Umbilical cord (tissue), 2 donors: Measurements from ENCODE around the gene SLC4A2. TPM values are rescaled to one million over a fixed set of nuclear protein-coding genes. Genes with fewer than 3 reads are reported as not detected.

Experiments
- DNase-seq: peaks from one replicate; pipeline ENCODE4 v3.0.0-alpha.2; 2015; ENCODE audit warnings: low spot score
- total RNA-seq: library from RNA; depleted of rRNA; stranded (reverse); fragments of >200 nt; gene quantifications from one replicate; pipeline ENCODE4 v1.2.3, GENCODE V29; 2014; ENCODE audit warnings: low replicate concordance; ENCODE audit not compliant: insufficient read depth

Gene SLC4A2
- total RNA-seq, 1 donor from 2014 or later, result 52.0 TPM

DNA sequence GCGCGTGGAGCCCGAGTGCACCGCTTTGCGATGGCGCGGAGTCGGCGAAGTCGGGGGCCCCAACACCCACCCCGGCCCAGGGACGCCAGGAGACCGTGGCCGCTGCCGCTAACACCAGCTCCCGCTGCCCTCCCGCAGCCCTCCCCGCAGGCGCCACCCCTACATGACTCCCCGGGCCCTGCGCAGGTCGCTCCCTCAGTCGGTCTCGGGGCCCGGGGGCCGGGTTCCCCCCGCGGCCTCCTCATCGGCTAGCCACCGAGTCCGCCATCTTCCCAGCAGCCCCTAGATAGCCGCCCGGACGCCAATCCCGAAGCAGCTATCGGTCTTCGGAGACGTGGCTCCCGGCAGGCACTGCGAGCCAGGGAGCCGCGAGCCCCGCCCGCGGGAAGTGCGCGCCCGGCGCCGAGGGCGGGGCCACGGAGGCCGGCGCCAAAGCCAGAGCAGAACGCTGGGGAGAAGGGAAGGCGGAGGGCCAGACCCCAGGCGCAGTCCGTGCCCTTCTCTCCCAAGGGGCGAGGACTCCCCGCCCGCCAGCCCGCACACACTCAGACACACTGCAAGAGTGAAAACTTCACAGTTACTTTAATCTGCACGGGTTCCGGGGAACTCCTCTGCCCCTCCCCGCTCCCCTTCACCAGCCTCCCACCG is 21.3 kb downstream of the SLC4A2 start, which contains the start of gene FASTK:
FASTK (minus strand) TSS at position 288 of the 648 bp plus-strand sequence; CDS start at position 245, 43 bp downstream.
- peak; percentile 96 for DNase-seq

GRCh38 chr7:151081170-151082101 is 22.0 kb downstream of the SLC4A2 start:
- DNase-seq, result peak; percentile 56

- DNase-seq, result no peak
Observed at GRCh38 chr7:151082141-151083070, 23.0 kb downstream of the SLC4A2 start.

DNA sequence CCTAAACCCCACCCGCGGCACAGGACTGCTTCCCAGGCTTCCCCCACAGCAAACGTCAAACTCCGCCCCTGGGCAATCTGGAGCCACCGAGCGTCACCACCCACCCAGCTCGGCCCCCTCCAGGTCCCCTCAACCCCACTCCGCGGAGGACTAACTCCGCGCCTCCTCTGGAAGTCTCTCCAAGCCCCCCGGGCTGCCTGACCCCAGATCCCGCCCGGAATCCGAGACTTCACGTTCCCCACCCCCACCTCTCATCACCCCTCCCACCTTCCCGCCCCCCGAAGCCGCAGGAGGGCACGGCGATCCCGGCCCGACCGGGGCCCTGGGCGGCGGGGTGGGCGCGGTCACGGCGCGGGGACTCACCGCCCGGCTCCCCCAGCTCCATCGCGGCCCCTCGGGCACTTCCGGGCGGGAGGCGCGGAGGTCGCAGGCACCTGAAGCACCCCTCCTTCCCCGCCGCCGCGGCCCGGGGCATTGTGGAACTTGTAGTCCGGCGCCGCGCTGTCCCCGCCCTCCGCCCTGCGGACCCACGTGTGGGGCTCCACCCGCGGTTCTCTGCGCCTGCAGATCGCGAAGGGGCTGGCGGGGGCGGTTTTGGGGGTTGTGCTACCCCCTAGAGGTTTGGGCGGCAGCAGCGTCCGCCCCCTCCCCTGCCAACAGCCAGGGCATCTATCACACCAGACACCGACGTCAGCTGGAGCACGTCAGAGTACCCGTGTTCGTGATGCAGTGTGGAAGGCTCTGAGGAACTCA is 23.9 kb downstream of the SLC4A2 start, which contains the start of gene TMUB1:
TMUB1 (minus strand) TSS at position 423 of the 753 bp plus-strand sequence. CDS start 930 bp downstream, outside the sequence.
- peak; percentile 78 for DNase-seq

DNA sequence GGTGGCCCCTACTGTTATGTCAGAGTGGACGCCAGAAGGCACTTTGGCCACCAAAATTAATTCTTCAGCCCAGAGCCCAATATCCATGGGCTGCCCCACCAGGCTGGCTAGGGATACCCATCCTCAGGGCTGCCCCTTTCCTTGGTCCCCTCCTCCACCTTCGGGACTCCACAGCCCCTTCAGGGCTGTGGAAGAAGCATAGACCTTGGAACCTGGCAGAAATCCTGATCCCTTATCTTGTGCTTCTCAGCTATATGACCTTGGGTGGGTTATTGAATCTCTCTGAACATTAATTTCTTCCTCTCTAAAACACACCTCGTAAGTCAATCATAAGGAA is 24.4 kb downstream of the SLC4A2 start:
- no peak for DNase-seq

GRCh38 chr7:151085329-151085690 is 25.9 kb downstream of the SLC4A2 start:
- DNase-seq, result no peak

GRCh38 chr7:151085691-151086620 is 26.6 kb downstream of the SLC4A2 start, which contains the start of gene AGAP3:
AGAP3 (plus strand) TSS chr7:151086475; CDS start chr7:151086742, 267 bp downstream.
- DNase-seq, result peak; percentile 91

- DNase-seq, result peak; percentile 40
Observed at GRCh38 chr7:151086802-151087244, 27.4 kb downstream of the SLC4A2 start.

- DNase-seq, result peak; percentile 51
Observed at GRCh38 chr7:151087245-151088018, 28.0 kb downstream of the SLC4A2 start.

- no peak for DNase-seq
Observed at GRCh38 chr7:151088019-151088855, 28.8 kb downstream of the SLC4A2 start.

GRCh38 chr7:151088856-151089699 is 29.7 kb downstream of the SLC4A2 start:
- peak; percentile 91 for DNase-seq

GRCh38 chr7:151089893-151090730 is 30.7 kb downstream of the SLC4A2 start:
- DNase-seq, result no peak

GRCh38 chr7:151091003-151091402 is 31.6 kb downstream of the SLC4A2 start:
- DNase-seq, result no peak

DNA sequence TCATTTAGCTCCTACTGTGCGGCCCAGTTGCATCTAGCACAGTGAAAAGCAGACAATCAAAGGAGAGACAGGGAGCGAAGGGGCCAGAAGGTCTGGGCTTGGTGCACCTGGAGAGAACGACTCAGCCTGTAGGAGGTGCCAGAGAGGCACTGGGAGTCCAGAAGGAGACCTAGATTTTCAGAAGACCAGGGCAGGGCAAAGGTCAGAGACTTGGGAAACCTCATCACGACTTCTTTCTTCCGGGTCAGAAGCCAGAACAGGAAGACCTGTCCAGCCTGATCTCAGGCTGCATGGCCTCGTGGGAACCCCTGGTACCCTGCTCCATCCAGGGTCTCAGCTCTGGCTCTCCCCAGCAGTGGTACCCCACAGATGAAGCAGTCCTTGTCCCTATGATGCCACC is 32.0 kb downstream of the SLC4A2 start:
- DNase-seq, result no peak

- DNase-seq, result no peak
Observed at GRCh38 chr7:151091988-151092387, 32.6 kb downstream of the SLC4A2 start.

DNA sequence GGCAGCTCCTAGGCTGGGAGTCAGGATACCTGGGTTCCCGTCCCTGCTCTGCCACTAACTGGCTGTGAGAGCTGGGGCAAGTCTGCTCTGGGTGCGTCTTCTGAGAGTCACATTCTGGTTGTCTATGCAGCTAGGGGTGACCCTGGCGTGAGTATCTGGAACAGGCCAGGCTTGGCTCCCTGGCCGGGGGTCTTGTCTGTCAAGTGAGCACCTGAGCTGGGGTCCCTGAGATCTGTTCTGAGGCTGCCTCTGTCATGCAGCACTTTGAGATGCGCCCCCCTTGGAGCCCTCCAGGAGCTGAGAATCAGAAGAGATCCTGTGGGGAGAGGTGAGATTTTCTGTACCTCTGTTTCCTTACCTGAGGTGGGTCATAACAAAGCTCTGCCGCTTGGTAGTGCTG is 34.4 kb downstream of the SLC4A2 start:
- no peak for DNase-seq
